HepG2 (cell line): ENCODE results near the gene CCDC87. TPM values are rescaled to one million over a fixed set of nuclear protein-coding genes. Genes with fewer than 3 reads are reported as not detected.

Experiments
- ATAC-seq: fragments of 200-7000 bp; cut with Tn5 transposase; 3 replicates; pipeline ENCODE4 v1.9.1; 2020; ENCODE audit warnings: mild to moderate bottlenecking, moderate library complexity
- BruUV-seq: library from RNA; stranded (reverse); fragments of 400-500 nt; replicated peaks from 2 replicates; lab custom pipeline; 2021; lab: Mats Ljungman, UMichigan
- CTCF ChIA-PET: fragments of 300-600 bp; formaldehyde crosslinking; extraction: SDS; loops from one replicate; lab custom pipeline; 2021; ENCODE audit warnings: low total read pairs, inconsistent platforms, low intra/inter-chr PET ratio; lab: Yijun Ruan, JAX
- POLR2A ChIA-PET: fragments of 350-600 bp; sonication (Branson Sonifier 250); formaldehyde crosslinking; loops from one replicate; lab custom pipeline; 2020; ENCODE audit warnings: antibody characterized with exemption, inconsistent platforms; lab: Yijun Ruan, JAX
- DNase-seq: peaks from one replicate; pipeline ENCODE4 v3.0.0-alpha.2; 2015; ENCODE audit warnings: low spot score
- FAIRE-seq: peaks from 3 replicates; lab custom pipeline; 2011; peaks lifted over from hg19 to GRCh38; lab: Jason Lieb, UNC
- H2AFZ ChIP-seq: one replicate; pipeline ENCODE4 v1.6.1; 2011; ENCODE audit warnings: low read length, inconsistent platforms
- H3K27ac ChIP-seq: fragments of 300-600 bp; 3 replicates; pipeline ENCODE4 v1.8.0; 2011; ENCODE audit warnings: mixed run types, mild to moderate bottlenecking, mixed read lengths, low read length, inconsistent platforms; ENCODE audit not compliant: insufficient read depth; ENCODE audit errors: extremely low read length
- H3K27me3 ChIP-seq, 2 experiments: fragments of 200-600 bp in 1 of 2; 2 replicates in 1 of 2; 3 replicates in 1 of 2; pipeline versions ENCODE4 v1.6.0 to v1.8.0; 2011; ENCODE audit warnings: low read length in 2 of 2, mild to moderate bottlenecking in 2 of 2, moderate library complexity in 2 of 2, inconsistent platforms in 1 of 2; ENCODE audit not compliant: insufficient read depth in 2 of 2, control insufficient read depth in 1 of 2
- H3K36me3 ChIP-seq, 2 experiments: fragments of 200-600 bp in 1 of 2; replicated peaks in 1 of 2; 2 replicates in 1 of 2; 3 replicates in 1 of 2; pipeline versions ENCODE4 v1.5.1 to v1.8.0; 2011; ENCODE audit warnings: low read length in 2 of 2, inconsistent platforms in 1 of 2; ENCODE audit not compliant: insufficient read depth in 2 of 2, control insufficient read depth in 1 of 2
- H3K4me1 ChIP-seq: 2 replicates; pipeline ENCODE4 v1.5.1; 2012; ENCODE audit warnings: low read length, inconsistent platforms; ENCODE audit not compliant: insufficient read depth
- H3K4me2 ChIP-seq: 2 replicates; pipeline ENCODE4 v1.6.0; 2011; ENCODE audit warnings: low read depth, low read length, inconsistent platforms
- H3K4me3 ChIP-seq, 3 experiments: fragments of 200-600 bp in 1 of 3; sonication (generic), shearing (Covaris generic) in 1 of 3; replicated peaks in 1 of 3; 2 replicates each; pipeline ENCODE4 v1.5.1; 2011 to 2016; ENCODE audit warnings: low read length in 3 of 3, inconsistent platforms in 2 of 3, low read depth in 2 of 3, mild to moderate bottlenecking in 2 of 3, control low read depth in 1 of 3, mixed read lengths in 1 of 3; ENCODE audit not compliant: insufficient read depth in 1 of 3
- H3K79me2 ChIP-seq: one replicate; pipeline ENCODE4 v1.6.1; 2011; ENCODE audit warnings: low read length, inconsistent platforms; ENCODE audit not compliant: insufficient read depth
- H3K9ac ChIP-seq: 2 replicates; pipeline ENCODE4 v1.6.0; 2011; ENCODE audit warnings: mild to moderate bottlenecking, low read depth, low read length, inconsistent platforms; ENCODE audit not compliant: insufficient read depth
- H3K9me3 ChIP-seq: 2 replicates; pipeline ENCODE4 v1.5.1; 2012; ENCODE audit warnings: mild to moderate bottlenecking, low read length
- H4K20me1 ChIP-seq: 2 replicates; pipeline ENCODE4 v1.6.0; 2011; ENCODE audit warnings: inconsistent platforms, mild to moderate bottlenecking, low read length, moderate library complexity; ENCODE audit not compliant: insufficient read depth
- CBX5 ChIP-seq: sonication (generic); formaldehyde crosslinking; IDR thresholded peaks from 2 replicates; pipeline ENCODE4 v1.4.0; 2020; ENCODE audit warnings: missing genetic modification reagents, borderline replicate concordance
- HNF4A ChIP-seq: sonication (generic); formaldehyde crosslinking; IDR thresholded peaks from 2 replicates; pipeline ENCODE4 v1.4.0; 2020; ENCODE audit warnings: missing genetic modification reagents
- NR1H2 ChIP-seq: sonication (generic); formaldehyde crosslinking; IDR thresholded peaks from 2 replicates; pipeline ENCODE4 v1.8.1; 2022; ENCODE audit warnings: low read depth, missing genetic modification reagents, borderline replicate concordance
- PRDM4 ChIP-seq: sonication (generic); formaldehyde crosslinking; IDR thresholded peaks from 2 replicates; pipeline ENCODE4 v1.9.0; 2021; ENCODE audit warnings: missing genetic modification reagents, borderline replicate concordance
- SAFB2 ChIP-seq: sonication (generic); formaldehyde crosslinking; IDR thresholded peaks from 2 replicates; pipeline ENCODE4 v1.5.1; 2020; ENCODE audit warnings: missing genetic modification reagents, low read depth, mild to moderate bottlenecking, borderline replicate concordance
- TCF12 ChIP-seq, 2 experiments: fragments of 450-650 bp in 1 of 2; sonication (generic) in 1 of 2; formaldehyde crosslinking in 1 of 2; IDR thresholded peaks; 2 replicates each; pipeline versions ENCODE4 v1.6.1 to v1.8.0; 2017 to 2022; ENCODE audit warnings: antibody characterized with exemption in 1 of 2, mild to moderate bottlenecking in 1 of 2, missing genetic modification reagents in 1 of 2, moderate library complexity in 1 of 2
- ZNF274 ChIP-seq: sonication (generic); formaldehyde crosslinking; IDR thresholded peaks from 2 replicates; pipeline ENCODE4 v1.5.1; 2020; ENCODE audit warnings: mild to moderate bottlenecking, missing genetic modification reagents
- ZNF552 ChIP-seq: sonication (generic); formaldehyde crosslinking; IDR thresholded peaks from 2 replicates; pipeline ENCODE4 v1.9.0; 2022; ENCODE audit warnings: missing genetic modification reagents, mild to moderate bottlenecking, borderline replicate concordance
- ZNF652 ChIP-seq: IDR thresholded peaks from 2 replicates; pipeline ENCODE4 v1.6.1; 2016; ENCODE audit warnings: low read depth, borderline replicate concordance
- ZNF7 ChIP-seq: IDR thresholded peaks from 2 replicates; pipeline ENCODE4 v1.6.1; 2016; ENCODE audit warnings: missing biosample characterization, missing genetic modification reagents
- ZNF883 ChIP-seq: sonication (generic); formaldehyde crosslinking; IDR thresholded peaks from 2 replicates; pipeline ENCODE4 v1.5.1; 2020; ENCODE audit warnings: mild to moderate bottlenecking, missing genetic modification reagents; ENCODE audit errors: not compliant biosample characterization
- WGBS: methylation state at CpG from one replicate; pipeline ENCODE4 v1.1.6; 2017; ENCODE audit warnings: low lambda C conversion rate; 5-methylcytosine and 5-hydroxymethylcytosine counted together
- in situ Hi-C: cut with HindIII; loops from 2 replicates; pipeline ENCODE4 v1.10.0; 2017; ENCODE audit warnings: low pct_unique_long_range_greater_than_20kb; ENCODE audit not compliant: extremely low pct_ligation_motif_present
- intact Hi-C: fragments of 100-400 bp; cut with micrococcal nuclease; formaldehyde crosslinking; loops from one replicate; pipeline ENCODE4 v1.10.0; 2022; ENCODE audit not compliant: unreplicated experiment
- polyA plus RNA-seq, 8 experiments: library from polyadenylated mRNA; depleted of rRNA in 3 of 8; stranded (reverse) in 7 of 8; unstranded in 1 of 8; fragments of >200 nt; fragmentation: Illumina TruSeq in 4 of 8; extraction: Trizol in 4 of 8; gene quantifications; 2 replicates each; pipeline versions ENCODE4 v1.2.1 to v1.2.3, GENCODE V29; 2011 to 2016; ENCODE audit warnings: low read depth in 4 of 8, missing spikeins in 1 of 8, mixed read lengths in 1 of 8; ENCODE audit not compliant: insufficient read depth in 1 of 8
- total RNA-seq, 5 experiments: library from RNA; depleted of rRNA; stranded (reverse); fragments of >200 nt; fragmentation: Illumina TruSeq; extraction: Trizol; gene quantifications; 2 replicates each; pipeline ENCODE4 v1.2.3, GENCODE V29; 2016; ENCODE audit warnings: low read depth in 1 of 5
- TF ChIP-seq, protein P1 (sequence below): sonication (generic); formaldehyde crosslinking; IDR thresholded peaks from 2 replicates; pipeline ENCODE4 v1.8.0; 2022; ENCODE audit warnings: missing genetic modification reagents, low read depth, mild to moderate bottlenecking, borderline replicate concordance
- TF ChIP-seq, protein P2 (sequence below): sonication (generic); formaldehyde crosslinking; conservative IDR thresholded peaks from 2 replicates; pipeline ENCODE4 v1.8.0; 2022; ENCODE audit warnings: missing genetic modification reagents
- TF ChIP-seq, protein P3 (sequence below): sonication (generic); formaldehyde crosslinking; IDR thresholded peaks from 2 replicates; pipeline ENCODE4 v1.4.0; 2020; ENCODE audit warnings: missing genetic modification reagents
- TF ChIP-seq, protein P4 (sequence below): sonication (generic); formaldehyde crosslinking; IDR thresholded peaks from 2 replicates; pipeline ENCODE4 v1.8.0; 2022; ENCODE audit warnings: mild to moderate bottlenecking, missing genetic modification reagents, moderate library complexity

The CCDC87 gene
- total and polyA plus RNA-seq, 2 of the 13 experiments (the other 11 are each of a cell fraction or from before 2014, with no cell fraction given) = 0.05 to 0.42 TPM

- H3K9me3 ChIP-seq = no peaks in the 10 kb centered on the region; the same call in 1 of the 2 replicates
- no peaks in the 10 kb centered on the region for H3K36me3 ChIP-seq
- DNase-seq = peak; percentile 52
- H3K9ac ChIP-seq = no peak overlapping the region
- intact Hi-C loops (loop anchor here (1.0 kb wide), 1 partner anchor 99 kb away; no protein-coding TSS in a partner anchor), in situ Hi-C loops (no loop called here)
- ChIA-PET POLR2A (interaction anchor here (0.8 to 1.0 kb wide), 2 partner anchors 38 to 99 kb away, joined by 3 to 9 read pairs; partner anchors contain the start of gene RBM4B), CTCF (interaction anchor here (1.4 to 2.7 kb wide), 4 partner anchors 14 to 115 kb away, joined by 5 to 34 read pairs (median 6); partner anchors contain the start of genes CCDC87, CCS, RBM4 and RBM4B)
- H4K20me1 ChIP-seq = no peaks in the 10 kb centered on the region
- no TSS peak for BruUV-seq
- peak; percentile 28 for FAIRE-seq
- ATAC-seq = peak; percentile 93
- no peaks in the 10 kb centered on the region for H3K79me2 ChIP-seq
- no peak overlapping the region for H3K27ac ChIP-seq
- peaks cover 0 to 3% of the 10 kb centered on the region in 2 experiments; a peak in 1 of 5 replicates for H3K27me3 ChIP-seq
- 12% methylated on average over 19 of the region's 25 CpGs for WGBS
- peaks cover 18% of the 10 kb centered on the region for H3K4me1 ChIP-seq
- H3K4me2 ChIP-seq = peak overlapping the region; percentile 80
- H2AFZ ChIP-seq = no peak overlapping the region
- peak overlapping the region in 1 of 3 experiments; percentile 44; a peak in 2 of 6 replicates for H3K4me3 ChIP-seq
- TF ChIP-seq ZNF274 (no peak), ZNF552 (CRISPR knock-in tag) (no peak), TCF12 (IDR thresholded peaks at IDR 0.05) (no peak), TCF12 (CRISPR knock-in tag; IDR thresholded peaks at IDR 0.05) (no peak), NR1H2 (CRISPR knock-in tag) (no peak), HNF4A (CRISPR knock-in tag) (no peak), ZNF883 (CRISPR knock-in tag) (peak; percentile 33), ZNF7 (CRISPR knock-in tag) (no peak), ZNF652 (no peak), CBX5 (CRISPR knock-in tag) (no peak; the same call in 1 of the 2 replicates), PRDM4 (CRISPR knock-in tag) (no peak), SAFB2 (CRISPR knock-in tag) (no peak)
- TF ChIP-seq, protein P1, sequence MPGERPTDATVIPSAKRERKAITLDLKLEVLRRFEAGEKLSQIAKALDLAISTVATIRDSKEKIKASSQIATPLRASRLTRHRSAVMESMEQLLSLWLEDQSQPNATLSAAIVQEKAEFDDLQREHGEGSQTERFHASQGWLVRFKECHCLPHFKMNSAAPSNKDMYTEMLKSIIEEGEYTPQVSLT = no peak
- TF ChIP-seq, protein P2, sequence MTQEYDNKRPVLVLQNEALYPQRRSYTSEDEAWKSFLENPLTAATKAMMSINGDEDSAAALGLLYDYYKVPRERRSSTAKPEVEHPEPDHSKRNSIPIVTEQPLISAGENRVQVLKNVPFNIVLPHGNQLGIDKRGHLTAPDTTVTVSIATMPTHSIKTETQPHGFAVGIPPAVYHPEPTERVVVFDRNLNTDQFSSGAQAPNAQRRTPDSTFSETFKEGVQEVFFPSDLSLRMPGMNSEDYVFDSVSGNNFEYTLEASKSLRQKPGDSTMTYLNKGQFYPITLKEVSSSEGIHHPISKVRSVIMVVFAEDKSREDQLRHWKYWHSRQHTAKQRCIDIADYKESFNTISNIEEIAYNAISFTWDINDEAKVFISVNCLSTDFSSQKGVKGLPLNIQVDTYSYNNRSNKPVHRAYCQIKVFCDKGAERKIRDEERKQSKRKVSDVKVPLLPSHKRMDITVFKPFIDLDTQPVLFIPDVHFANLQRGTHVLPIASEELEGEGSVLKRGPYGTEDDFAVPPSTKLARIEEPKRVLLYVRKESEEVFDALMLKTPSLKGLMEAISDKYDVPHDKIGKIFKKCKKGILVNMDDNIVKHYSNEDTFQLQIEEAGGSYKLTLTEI = no peak
- TF ChIP-seq, protein P3, sequence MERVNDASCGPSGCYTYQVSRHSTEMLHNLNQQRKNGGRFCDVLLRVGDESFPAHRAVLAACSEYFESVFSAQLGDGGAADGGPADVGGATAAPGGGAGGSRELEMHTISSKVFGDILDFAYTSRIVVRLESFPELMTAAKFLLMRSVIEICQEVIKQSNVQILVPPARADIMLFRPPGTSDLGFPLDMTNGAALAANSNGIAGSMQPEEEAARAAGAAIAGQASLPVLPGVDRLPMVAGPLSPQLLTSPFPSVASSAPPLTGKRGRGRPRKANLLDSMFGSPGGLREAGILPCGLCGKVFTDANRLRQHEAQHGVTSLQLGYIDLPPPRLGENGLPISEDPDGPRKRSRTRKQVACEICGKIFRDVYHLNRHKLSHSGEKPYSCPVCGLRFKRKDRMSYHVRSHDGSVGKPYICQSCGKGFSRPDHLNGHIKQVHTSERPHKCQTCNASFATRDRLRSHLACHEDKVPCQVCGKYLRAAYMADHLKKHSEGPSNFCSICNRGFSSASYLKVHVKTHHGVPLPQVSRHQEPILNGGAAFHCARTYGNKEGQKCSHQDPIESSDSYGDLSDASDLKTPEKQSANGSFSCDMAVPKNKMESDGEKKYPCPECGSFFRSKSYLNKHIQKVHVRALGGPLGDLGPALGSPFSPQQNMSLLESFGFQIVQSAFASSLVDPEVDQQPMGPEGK (CRISPR knock-in tag) = 0 out of 2 replicates have a peak, but pooled peaks have one; percentile 25
- TF ChIP-seq, protein P4, sequence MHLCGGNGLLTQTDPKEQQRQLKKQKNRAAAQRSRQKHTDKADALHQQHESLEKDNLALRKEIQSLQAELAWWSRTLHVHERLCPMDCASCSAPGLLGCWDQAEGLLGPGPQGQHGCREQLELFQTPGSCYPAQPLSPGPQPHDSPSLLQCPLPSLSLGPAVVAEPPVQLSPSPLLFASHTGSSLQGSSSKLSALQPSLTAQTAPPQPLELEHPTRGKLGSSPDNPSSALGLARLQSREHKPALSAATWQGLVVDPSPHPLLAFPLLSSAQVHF (CRISPR knock-in tag) = no peak
These were observed 13.8 kb downstream of the CCDC87 start for GRCh38 chr11:66579017-66579606.
